HepG2 (cell line): ENCODE results near the gene CNOT6. TPM values are rescaled to one million over a fixed set of nuclear protein-coding genes. Genes with fewer than 3 reads are reported as not detected.

Experiments used
- AKAP8 ChIP-seq: sonication (generic); formaldehyde crosslinking; IDR thresholded peaks from 2 replicates; pipeline ENCODE4 v1.5.1; 2020; ENCODE audit warnings: mild to moderate bottlenecking, missing genetic modification reagents
- CHCHD3 ChIP-seq: sonication (generic); formaldehyde crosslinking; IDR thresholded peaks from 2 replicates; pipeline ENCODE4 v1.8.0; 2022; ENCODE audit warnings: mild to moderate bottlenecking, missing genetic modification reagents, moderate library complexity
- ETV6 ChIP-seq: sonication (generic); formaldehyde crosslinking; conservative IDR thresholded peaks from 2 replicates; pipeline ENCODE4 v1.4.0; 2020; ENCODE audit warnings: missing genetic modification reagents
- MIER3 ChIP-seq: IDR thresholded peaks from 2 replicates; pipeline ENCODE4 v1.6.1; 2016; ENCODE audit warnings: missing compliant biosample characterization, borderline replicate concordance
- MXD4 ChIP-seq: IDR thresholded peaks from 2 replicates; pipeline ENCODE4 v1.6.1; 2016; ENCODE audit warnings: mild to moderate bottlenecking, missing biosample characterization, missing genetic modification reagents
- NCOA1 ChIP-seq: sonication (generic); formaldehyde crosslinking; IDR thresholded peaks from 2 replicates; pipeline ENCODE4 v1.9.0; 2021; ENCODE audit warnings: missing genetic modification reagents
- RNF219 ChIP-seq: sonication (generic); formaldehyde crosslinking; IDR thresholded peaks from 2 replicates; pipeline ENCODE4 v1.5.0; 2020; ENCODE audit warnings: mild to moderate bottlenecking, missing genetic modification reagents
- SMYD3 ChIP-seq: sonication (generic); formaldehyde crosslinking; IDR thresholded peaks from 2 replicates; pipeline ENCODE4 v1.8.1; 2023; ENCODE audit warnings: mild to moderate bottlenecking, missing genetic modification reagents
- ZNF251 ChIP-seq: sonication (generic); formaldehyde crosslinking; IDR thresholded peaks from 2 replicates; pipeline ENCODE4 v1.9.0; 2021; ENCODE audit warnings: mild to moderate bottlenecking, missing genetic modification reagents
- ZNF451 ChIP-seq: sonication (generic); formaldehyde crosslinking; IDR thresholded peaks from 2 replicates; pipeline ENCODE4 v1.5.0; 2020; ENCODE audit warnings: mild to moderate bottlenecking, missing genetic modification reagents
- ZNF547 ChIP-seq: sonication (generic); formaldehyde crosslinking; IDR thresholded peaks from 2 replicates; pipeline ENCODE4 v1.5.1; 2020; ENCODE audit warnings: mild to moderate bottlenecking, missing genetic modification reagents
- ZNF687 ChIP-seq: sonication (generic); formaldehyde crosslinking; IDR thresholded peaks from 2 replicates; pipeline ENCODE4 v1.5.1; 2020; ENCODE audit warnings: mild to moderate bottlenecking, missing genetic modification reagents, moderate library complexity
- ZNF777 ChIP-seq: sonication (generic); formaldehyde crosslinking; IDR thresholded peaks from 2 replicates; pipeline ENCODE4 v1.4.0; 2020; ENCODE audit warnings: missing genetic modification reagents
- ZNF788 ChIP-seq: sonication (generic); formaldehyde crosslinking; IDR thresholded peaks from 2 replicates; pipeline ENCODE4 v1.5.0; 2020; ENCODE audit warnings: mild to moderate bottlenecking, missing genetic modification reagents, borderline replicate concordance
- ZSCAN29 ChIP-seq: sonication (generic); formaldehyde crosslinking; conservative IDR thresholded peaks from 2 replicates; pipeline ENCODE4 v1.4.0; 2020; ENCODE audit warnings: mild to moderate bottlenecking, missing genetic modification reagents
- polyA plus RNA-seq, 8 experiments: library from polyadenylated mRNA; depleted of rRNA in 3 of 8; stranded (reverse) in 7 of 8; unstranded in 1 of 8; fragments of >200 nt; fragmentation: Illumina TruSeq in 4 of 8; extraction: Trizol in 4 of 8; gene quantifications; 2 replicates each; pipeline versions ENCODE4 v1.2.1 to v1.2.3, GENCODE V29; 2011 to 2016; ENCODE audit warnings: low read depth in 4 of 8, missing spikeins in 1 of 8, mixed read lengths in 1 of 8; ENCODE audit not compliant: insufficient read depth in 1 of 8
- total RNA-seq, 5 experiments: library from RNA; depleted of rRNA; stranded (reverse); fragments of >200 nt; fragmentation: Illumina TruSeq; extraction: Trizol; gene quantifications; 2 replicates each; pipeline ENCODE4 v1.2.3, GENCODE V29; 2016; ENCODE audit warnings: low read depth in 1 of 5

The CNOT6 gene
- total and polyA plus RNA-seq, 2 of the 13 experiments (the other 11 are each of a cell fraction or from before 2014, with no cell fraction given): 8.8 to 9.1 TPM

GRCh38 chr5:180494510-180495181 is 467 bp downstream of the CNOT6 start (continued):
- TF ChIP-seq RNF219 (CRISPR knock-in tag) (no peak), MIER3 (CRISPR knock-in tag) (no peak), NCOA1 (CRISPR knock-in tag) (peak; percentile 25; the same call in 1 of the 2 replicates), MXD4 (CRISPR knock-in tag) (no peak), ETV6 (CRISPR knock-in tag) (no peak), SMYD3 (CRISPR knock-in tag) (no peak), ZNF451 (CRISPR knock-in tag) (no peak), ZSCAN29 (no peak), AKAP8 (CRISPR knock-in tag) (no peak), ZNF547 (no peak), ZNF251 (no peak), ZNF788 (CRISPR knock-in tag) (no peak), ZNF777 (peak; percentile 89), ZNF687 (CRISPR knock-in tag) (peak; percentile 14; the same call in 1 of the 2 replicates), CHCHD3 (CRISPR knock-in tag) (no peak)
